ENCODE measurements around the gene LZIC. TPM values are rescaled to one million over a fixed set of nuclear protein-coding genes. Genes with fewer than 3 reads are reported as not detected.

The LZIC gene
- total and polyA plus RNA-seq, 2 of the 13 experiments (the other 11 are each of a cell fraction or from before 2014, with no cell fraction given), result 25.2 to 71.8 TPM

DNA sequence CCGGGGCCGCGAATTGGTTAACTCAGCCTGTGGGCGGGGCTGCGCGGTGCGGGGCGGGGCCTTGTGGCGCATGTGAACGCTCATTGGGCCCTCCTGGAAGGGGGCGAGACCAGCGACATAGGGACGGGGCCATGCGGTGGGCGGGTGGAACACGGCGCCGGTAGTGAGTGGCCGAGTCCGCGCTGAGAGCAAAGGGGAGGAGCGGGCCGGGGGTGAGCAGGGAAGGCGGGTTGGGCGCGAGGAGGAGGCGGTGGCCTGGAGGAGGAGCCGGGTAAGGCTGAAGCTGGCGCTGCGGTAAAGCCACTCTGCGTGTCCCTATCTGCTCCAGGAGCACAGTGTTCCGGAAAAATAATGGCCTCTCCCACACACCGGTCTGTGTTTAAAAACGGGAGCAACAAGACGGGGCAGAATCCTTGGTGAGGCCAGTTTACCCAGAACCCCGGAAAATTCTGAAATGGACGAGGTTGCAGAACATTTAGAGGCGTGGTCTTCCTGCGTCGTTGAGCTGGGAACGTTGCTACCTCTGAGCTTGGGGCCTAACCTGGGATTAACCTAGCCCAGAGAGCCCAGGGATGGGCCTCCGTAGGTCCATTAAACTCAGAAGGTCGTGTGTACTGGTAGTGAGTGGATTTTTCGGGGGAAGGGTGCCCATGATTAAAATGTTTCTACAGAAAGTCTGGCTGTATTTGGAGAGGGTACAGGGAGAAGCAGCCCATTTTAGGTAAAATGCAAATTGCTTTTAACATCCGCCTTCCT, 32.6 kb downstream of the LZIC start (continued):
- TF ChIP-seq, protein P1, sequence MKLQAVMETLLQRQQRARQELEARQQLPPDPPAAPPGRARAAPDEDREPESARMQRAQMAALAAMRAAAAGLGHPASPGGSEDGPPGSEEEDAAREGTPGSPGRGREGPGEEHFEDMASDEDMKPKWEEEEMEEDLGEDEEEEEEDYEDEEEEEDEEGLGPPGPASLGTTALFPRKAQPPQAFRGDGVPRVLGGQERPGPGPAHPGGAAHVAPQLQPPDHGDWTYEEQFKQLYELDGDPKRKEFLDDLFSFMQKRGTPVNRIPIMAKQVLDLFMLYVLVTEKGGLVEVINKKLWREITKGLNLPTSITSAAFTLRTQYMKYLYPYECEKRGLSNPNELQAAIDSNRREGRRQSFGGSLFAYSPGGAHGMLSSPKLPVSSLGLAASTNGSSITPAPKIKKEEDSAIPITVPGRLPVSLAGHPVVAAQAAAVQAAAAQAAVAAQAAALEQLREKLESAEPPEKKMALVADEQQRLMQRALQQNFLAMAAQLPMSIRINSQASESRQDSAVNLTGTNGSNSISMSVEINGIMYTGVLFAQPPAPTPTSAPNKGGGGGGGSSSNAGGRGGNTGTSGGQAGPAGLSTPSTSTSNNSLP (IDR thresholded peaks at IDR 0.05; ENCODE audit: low read depth, low read length), result no peak
- TF ChIP-seq, protein P2, sequence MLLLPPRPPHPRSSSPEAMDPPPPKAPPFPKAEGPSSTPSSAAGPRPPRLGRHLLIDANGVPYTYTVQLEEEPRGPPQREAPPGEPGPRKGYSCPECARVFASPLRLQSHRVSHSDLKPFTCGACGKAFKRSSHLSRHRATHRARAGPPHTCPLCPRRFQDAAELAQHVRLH (CRISPR knock-in tag; IDR thresholded peaks at IDR 0.05; ENCODE audit: borderline replicate concordance, low read depth), result no peak; the same call in 1 of the 2 replicates
- no peak for TF ChIP-seq MLLT10 (CRISPR knock-in tag; IDR thresholded peaks at IDR 0.05)
- TF ChIP-seq, protein P3, sequence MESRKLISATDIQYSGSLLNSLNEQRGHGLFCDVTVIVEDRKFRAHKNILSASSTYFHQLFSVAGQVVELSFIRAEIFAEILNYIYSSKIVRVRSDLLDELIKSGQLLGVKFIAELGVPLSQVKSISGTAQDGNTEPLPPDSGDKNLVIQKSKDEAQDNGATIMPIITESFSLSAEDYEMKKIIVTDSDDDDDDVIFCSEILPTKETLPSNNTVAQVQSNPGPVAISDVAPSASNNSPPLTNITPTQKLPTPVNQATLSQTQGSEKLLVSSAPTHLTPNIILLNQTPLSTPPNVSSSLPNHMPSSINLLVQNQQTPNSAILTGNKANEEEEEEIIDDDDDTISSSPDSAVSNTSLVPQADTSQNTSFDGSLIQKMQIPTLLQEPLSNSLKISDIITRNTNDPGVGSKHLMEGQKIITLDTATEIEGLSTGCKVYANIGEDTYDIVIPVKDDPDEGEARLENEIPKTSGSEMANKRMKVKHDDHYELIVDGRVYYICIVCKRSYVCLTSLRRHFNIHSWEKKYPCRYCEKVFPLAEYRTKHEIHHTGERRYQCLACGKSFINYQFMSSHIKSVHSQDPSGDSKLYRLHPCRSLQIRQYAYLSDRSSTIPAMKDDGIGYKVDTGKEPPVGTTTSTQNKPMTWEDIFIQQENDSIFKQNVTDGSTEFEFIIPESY (CRISPR knock-in tag; IDR thresholded peaks at IDR 0.05), result no peak
- TF ChIP-seq KLF13 (CRISPR knock-in tag; IDR thresholded peaks at IDR 0.05), result no peak
- TF ChIP-seq PITX1 (CRISPR knock-in tag; IDR thresholded peaks at IDR 0.05), result peak; percentile 80
- TF ChIP-seq DMAP1 (CRISPR knock-in tag; IDR thresholded peaks at IDR 0.05), result 0 out of 2 replicates have a peak, but pooled peaks have one; percentile 26
- TF ChIP-seq KAT8 (CRISPR knock-in tag; IDR thresholded peaks at IDR 0.05), result peak; percentile 49; the same call in 1 of the 2 replicates
- TF ChIP-seq ZC3H4 (CRISPR knock-in tag; IDR thresholded peaks at IDR 0.05; ENCODE audit: borderline replicate concordance), result no peak
- TF ChIP-seq ZNF530 (CRISPR knock-in tag; IDR thresholded peaks at IDR 0.05; ENCODE audit: low read depth), result no peak
- TF ChIP-seq ZBTB7B (CRISPR knock-in tag; IDR thresholded peaks at IDR 0.05), result 0 out of 2 replicates have a peak, but pooled peaks have one; percentile 16
- no peak for TF ChIP-seq ARNT (IDR thresholded peaks at IDR 0.05)
- no peak for TF ChIP-seq ZNF776 (CRISPR knock-in tag; IDR thresholded peaks at IDR 0.05)
- no peak for TF ChIP-seq HOXA7 (CRISPR knock-in tag; IDR thresholded peaks at IDR 0.05)
- TF ChIP-seq JUNB (CRISPR knock-in tag; IDR thresholded peaks at IDR 0.05; ENCODE audit: borderline replicate concordance), result no peak
- TF ChIP-seq, protein P4, sequence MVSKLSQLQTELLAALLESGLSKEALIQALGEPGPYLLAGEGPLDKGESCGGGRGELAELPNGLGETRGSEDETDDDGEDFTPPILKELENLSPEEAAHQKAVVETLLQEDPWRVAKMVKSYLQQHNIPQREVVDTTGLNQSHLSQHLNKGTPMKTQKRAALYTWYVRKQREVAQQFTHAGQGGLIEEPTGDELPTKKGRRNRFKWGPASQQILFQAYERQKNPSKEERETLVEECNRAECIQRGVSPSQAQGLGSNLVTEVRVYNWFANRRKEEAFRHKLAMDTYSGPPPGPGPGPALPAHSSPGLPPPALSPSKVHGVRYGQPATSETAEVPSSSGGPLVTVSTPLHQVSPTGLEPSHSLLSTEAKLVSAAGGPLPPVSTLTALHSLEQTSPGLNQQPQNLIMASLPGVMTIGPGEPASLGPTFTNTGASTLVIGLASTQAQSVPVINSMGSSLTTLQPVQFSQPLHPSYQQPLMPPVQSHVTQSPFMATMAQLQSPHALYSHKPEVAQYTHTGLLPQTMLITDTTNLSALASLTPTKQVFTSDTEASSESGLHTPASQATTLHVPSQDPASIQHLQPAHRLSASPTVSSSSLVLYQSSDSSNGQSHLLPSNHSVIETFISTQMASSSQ (IDR thresholded peaks at IDR 0.05; ENCODE audit: low read depth), result no peak
- TF ChIP-seq, protein P4 (CRISPR knock-in tag; IDR thresholded peaks at IDR 0.05; ENCODE audit: borderline replicate concordance), result no peak
- no peak for TF ChIP-seq TCF7L2 (IDR thresholded peaks at IDR 0.05; ENCODE audit: low read depth, low read length)
- no peak for TF ChIP-seq ZBTB21 (CRISPR knock-in tag; IDR thresholded peaks at IDR 0.05)
- no peak for TF ChIP-seq PAX8 (CRISPR knock-in tag; IDR thresholded peaks at IDR 0.05; ENCODE audit: borderline replicate concordance)
- TF ChIP-seq, protein P5, sequence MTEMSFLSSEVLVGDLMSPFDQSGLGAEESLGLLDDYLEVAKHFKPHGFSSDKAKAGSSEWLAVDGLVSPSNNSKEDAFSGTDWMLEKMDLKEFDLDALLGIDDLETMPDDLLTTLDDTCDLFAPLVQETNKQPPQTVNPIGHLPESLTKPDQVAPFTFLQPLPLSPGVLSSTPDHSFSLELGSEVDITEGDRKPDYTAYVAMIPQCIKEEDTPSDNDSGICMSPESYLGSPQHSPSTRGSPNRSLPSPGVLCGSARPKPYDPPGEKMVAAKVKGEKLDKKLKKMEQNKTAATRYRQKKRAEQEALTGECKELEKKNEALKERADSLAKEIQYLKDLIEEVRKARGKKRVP (CRISPR knock-in tag; IDR thresholded peaks at IDR 0.05), result no peak
- no peak for TF ChIP-seq PRPF4 (IDR thresholded peaks at IDR 0.05; ENCODE audit: low read depth, low read length, poor library complexity, severe bottlenecking)
